NCI-H748 (cell line): ENCODE results near the gene NRBF2.

Experiments used
- DNase-seq: peaks from one replicate; lab custom pipeline; 2025; ENCODE audit not compliant: unreplicated experiment; lab: John Stamatoyannopoulos, UW

NRBF2 gene

GRCh38 chr10:63157845-63158624 is 24.9 kb downstream of the NRBF2 start:
- DNase-seq = peak; percentile 73

GRCh38 chr10:63161592-63161991 is 28.5 kb downstream of the NRBF2 start:
- DNase-seq = no peak

- DNase-seq = no peak
These were observed 31.1 kb downstream of the NRBF2 start for GRCh38 chr10:63164166-63164623.

- no peak for DNase-seq
These were observed 32.1 kb downstream of the NRBF2 start for GRCh38 chr10:63165249-63165648.

GRCh38 chr10:63166742-63167258 is 33.7 kb downstream of the NRBF2 start:
- peak; percentile 54 for DNase-seq

GRCh38 chr10:63168821-63169462 is 35.8 kb downstream of the NRBF2 start:
- DNase-seq = no peak

- no peak for DNase-seq
These were observed 36.5 kb downstream of the NRBF2 start for GRCh38 chr10:63169624-63170023.

- DNase-seq = no peak
These were observed 38.2 kb downstream of the NRBF2 start for GRCh38 chr10:63171255-63171855.

GRCh38 chr10:63171926-63172325 is 38.8 kb downstream of the NRBF2 start:
- no peak for DNase-seq

- DNase-seq = no peak
These were observed 40.5 kb downstream of the NRBF2 start for GRCh38 chr10:63173468-63174232.

GRCh38 chr10:63175534-63175933 is 42.4 kb downstream of the NRBF2 start:
- DNase-seq = no peak

- no peak for DNase-seq
These were observed 59.7 kb downstream of the NRBF2 start for GRCh38 chr10:63192826-63193225.

- no peak for DNase-seq
These were observed 64.4 kb downstream of the NRBF2 start for GRCh38 chr10:63197344-63198092.

- no peak for DNase-seq
These were observed 66.6 kb downstream of the NRBF2 start for GRCh38 chr10:63199716-63200115.

- no peak for DNase-seq
These were observed 67.3 kb downstream of the NRBF2 start for GRCh38 chr10:63200431-63200830.

GRCh38 chr10:63201118-63201517 is 68.0 kb downstream of the NRBF2 start:
- DNase-seq = no peak
